C4-2B (cell line): Measurements from ENCODE around the gene HLA-DOA.

Experiments used
- ZFX ChIP-seq: fragments of 450-650 bp; IDR thresholded peaks from 2 replicates; pipeline ENCODE4 v1.6.1; 2017
- TF ChIP-seq, protein P1 (sequence below): fragments of 450-650 bp; conservative IDR thresholded peaks from 2 replicates; pipeline ENCODE4 v1.5.1; 2017; ENCODE audit warnings: mild to moderate bottlenecking

DNA sequence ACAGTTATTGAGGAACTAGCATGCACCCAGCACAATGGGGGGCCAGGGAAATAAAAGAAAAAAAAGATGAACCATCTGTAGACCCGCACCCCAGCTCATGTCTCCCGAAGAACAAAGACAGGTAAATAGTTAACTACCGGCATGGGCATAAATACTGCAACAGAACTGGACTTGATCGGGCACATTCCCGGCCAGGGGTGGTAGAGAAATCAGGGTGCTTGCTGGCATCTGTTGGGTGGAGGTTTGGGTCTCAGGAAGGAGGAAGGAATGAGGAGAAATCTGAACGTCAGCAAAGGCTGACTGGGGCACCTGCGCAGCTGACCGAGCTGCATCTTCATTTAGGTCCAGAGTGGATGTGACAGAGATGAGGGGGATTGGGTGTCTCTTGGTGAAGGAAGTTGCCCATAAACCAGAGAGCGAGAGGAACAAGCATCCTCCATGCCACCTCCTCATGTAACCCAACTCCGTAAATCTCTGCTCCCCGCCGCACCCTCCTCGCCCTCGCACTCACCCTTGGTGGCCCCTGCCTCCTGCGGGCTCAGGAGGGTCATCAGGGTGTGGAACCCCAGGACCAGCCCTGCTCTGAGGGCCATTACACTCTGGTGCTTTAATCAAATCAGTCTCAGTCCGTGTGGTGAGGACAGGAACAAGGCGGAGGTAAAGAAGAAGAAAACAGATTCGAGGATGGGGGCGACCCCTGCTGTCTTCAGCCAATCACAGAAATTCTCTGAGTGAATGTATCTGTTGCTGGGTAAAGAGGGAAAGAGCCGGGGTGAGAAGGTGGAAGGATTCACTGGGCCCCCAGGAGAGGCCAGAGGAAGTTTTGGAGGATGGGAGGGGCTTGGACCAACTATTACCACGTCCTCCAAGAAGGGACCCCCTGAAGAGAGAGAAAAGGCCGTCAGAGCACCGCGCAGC lies at the start of gene HLA-DOA:
- TF ChIP-seq, protein P1, sequence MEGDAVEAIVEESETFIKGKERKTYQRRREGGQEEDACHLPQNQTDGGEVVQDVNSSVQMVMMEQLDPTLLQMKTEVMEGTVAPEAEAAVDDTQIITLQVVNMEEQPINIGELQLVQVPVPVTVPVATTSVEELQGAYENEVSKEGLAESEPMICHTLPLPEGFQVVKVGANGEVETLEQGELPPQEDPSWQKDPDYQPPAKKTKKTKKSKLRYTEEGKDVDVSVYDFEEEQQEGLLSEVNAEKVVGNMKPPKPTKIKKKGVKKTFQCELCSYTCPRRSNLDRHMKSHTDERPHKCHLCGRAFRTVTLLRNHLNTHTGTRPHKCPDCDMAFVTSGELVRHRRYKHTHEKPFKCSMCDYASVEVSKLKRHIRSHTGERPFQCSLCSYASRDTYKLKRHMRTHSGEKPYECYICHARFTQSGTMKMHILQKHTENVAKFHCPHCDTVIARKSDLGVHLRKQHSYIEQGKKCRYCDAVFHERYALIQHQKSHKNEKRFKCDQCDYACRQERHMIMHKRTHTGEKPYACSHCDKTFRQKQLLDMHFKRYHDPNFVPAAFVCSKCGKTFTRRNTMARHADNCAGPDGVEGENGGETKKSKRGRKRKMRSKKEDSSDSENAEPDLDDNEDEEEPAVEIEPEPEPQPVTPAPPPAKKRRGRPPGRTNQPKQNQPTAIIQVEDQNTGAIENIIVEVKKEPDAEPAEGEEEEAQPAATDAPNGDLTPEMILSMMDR, result no peak
- no peak for TF ChIP-seq ZFX
